Activated CD4-positive, alpha-beta T cell treated with anti-CD3 and anti-CD28 coated beads for 1 hour (primary cell): ENCODE results near the gene GAGE10.

ENCODE experiments used
- DNase-seq: peaks from one replicate; pipeline ENCODE4 v3.0.0-alpha.2; 2020

The GAGE10 gene, protein sequence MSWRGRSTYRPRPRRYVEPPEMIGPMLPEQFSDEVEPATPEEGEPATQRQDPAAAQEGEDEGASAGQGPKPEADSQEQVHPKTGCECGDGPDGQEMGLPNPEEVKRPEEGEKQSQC

GRCh38 chrX:49303346-49303745 is at the start of gene GAGE10:
TSS of gene GAGE10 (plus strand) at chrX:49303646. CDS start at chrX:49304860, 1,214 bp downstream.
- no peak for DNase-seq

DNA sequence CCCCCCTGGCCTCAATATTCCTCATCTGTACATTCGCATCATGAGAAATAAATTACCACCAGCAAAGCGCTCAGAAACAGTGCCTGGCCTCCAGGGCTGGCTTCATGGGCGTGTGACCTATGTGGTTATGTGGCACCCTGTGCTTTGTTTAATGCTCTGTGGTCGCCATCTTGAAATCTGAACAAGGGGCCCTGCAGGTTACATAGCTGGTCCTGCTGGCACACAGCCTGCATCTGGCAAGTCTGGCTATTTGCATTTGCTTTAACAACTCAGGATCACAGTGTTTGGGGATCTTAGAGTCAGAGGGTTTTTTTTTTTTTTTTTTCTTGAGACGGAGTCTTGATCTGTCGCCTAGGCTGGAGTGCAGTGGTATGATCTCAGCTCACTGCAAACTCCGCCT is 48.8 kb upstream of the GAGE10 start:
- no peak for DNase-seq

DNA sequence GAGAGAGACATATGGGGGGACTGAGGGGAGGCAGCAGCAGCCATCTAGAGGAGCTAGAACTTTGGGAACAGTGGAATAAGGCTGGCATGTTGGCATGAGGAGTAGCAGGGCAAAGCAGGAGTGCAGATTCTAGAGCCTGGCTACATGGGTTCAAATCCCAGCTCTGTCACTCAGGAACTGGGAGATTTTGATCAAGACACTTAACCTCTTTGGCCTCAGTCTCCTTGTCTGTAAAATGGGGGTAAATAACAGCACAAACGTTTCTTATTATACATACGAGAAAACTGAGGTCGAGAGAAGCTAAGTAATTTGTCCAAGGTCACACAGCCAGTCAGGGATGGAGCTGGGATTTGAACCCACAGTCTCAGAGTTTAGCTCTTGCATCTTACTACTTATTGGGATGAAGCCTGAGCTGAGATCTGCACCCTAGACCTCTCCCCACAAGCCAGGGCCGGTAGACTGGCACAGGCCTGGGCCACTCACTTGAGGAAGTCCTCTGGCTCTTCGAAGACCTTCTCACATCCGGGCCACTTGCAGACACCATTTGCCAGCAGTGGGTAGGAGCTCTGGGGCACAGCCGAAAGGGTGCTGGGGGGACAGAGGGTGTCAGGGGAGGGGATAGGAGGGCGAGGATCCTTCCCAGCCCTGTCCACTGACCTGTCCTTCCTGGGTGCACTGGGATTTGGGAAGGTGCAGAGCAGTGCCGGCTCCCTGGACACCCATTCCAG is 47.0 kb upstream of the GAGE10 start:
- no peak for DNase-seq

DNA sequence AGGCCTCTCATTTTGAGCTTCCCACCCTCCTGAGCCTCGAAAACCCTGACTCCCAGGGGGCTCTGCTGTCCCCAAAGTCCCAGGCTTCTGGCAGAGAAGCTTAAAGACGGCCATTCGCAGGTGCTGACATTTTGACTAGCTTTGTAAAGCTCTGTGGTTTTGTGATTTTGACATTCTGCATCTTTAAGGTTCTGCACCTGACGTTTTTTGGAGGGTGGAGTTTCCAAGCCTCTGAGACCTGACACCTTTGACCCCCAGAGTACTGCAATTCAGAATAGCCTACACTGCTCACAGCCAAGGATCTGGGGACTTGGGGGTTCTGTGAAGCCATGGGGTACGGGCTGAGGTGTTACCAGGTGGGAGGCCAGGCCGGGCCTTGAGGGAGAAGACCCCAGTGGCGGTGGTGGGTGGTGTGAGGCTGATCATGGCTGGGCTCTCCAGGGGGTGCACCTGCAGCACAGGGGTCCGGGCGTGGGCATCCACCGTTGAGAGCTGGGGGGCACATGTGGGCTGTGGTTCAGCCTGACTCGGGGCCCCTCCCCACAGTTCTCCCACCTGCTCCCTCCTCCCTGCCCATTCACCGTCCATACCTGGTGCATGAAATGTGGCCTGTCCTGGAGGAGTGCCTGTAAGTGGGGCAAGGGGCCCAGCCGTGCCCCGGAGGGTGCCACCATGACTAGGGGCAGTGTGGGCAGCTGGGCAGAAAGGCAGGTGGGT is 46.2 kb upstream of the GAGE10 start:
- DNase-seq: no peak

DNA sequence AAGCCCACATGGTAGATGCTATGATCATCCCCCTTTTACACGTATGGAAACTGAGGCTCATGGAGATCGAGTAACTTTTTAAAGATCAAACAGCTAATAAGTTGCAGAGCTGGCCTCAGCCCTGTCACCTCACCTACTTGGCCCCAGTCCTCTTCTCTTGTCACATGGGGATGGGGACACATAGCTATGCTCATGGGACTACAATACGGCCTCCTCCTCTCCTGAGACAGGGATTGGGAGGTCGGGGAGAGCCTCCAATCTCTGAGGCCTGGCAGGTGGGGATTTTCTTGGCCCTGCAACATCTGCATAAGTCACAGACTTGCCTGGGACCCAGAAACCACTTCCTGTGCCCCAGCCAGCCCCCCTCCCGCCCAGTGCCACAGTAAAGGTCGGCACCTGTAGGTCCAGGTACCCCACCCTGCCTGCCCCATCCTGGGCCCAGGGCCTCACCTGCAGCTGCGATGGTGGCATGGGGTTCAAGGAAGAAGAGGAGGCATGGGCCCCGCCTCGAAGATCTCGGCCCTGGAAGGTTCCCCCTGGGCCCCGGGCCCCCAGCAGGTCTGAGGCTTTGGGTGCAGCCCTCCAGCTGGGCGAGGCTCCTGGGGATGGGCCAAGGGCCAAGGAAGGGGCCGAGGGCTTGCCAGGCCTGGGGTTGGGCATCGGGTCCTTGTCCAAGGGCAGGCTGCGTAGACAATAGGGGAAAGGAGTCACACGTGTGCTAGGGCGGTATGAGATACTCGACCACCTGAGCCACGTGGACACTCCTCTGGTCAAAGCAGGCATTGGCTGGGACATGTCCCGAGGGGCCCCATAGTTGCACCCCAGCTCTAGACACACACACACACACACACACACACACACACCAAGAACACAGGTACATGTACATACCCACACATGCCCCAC is 45.3 kb upstream of the GAGE10 start:
- no peak for DNase-seq

DNA sequence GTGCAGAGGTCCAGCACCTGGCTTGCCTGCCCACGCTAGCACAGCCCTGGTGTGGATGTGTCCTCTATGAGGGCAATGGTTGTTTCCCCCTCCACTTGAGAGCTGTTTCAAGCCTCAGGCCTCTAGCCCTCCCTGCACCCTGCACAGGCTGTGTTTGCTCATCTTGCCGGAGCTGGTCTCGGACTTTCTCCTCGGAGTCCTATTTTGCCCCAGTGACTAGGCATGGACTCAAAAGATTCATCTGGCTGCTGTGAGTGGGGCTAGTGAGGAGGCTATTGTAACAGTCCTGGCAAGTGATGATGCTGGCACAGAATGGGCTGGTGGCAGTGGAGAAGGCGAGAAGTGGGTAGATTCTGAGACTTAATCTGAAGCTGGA is 44.7 kb upstream of the GAGE10 start:
- DNase-seq: no peak

GRCh38 chrX:49260221-49260985 is 43.0 kb upstream of the GAGE10 start:
- DNase-seq: no peak

GRCh38 chrX:49262603-49263002 is 40.8 kb upstream of the GAGE10 start:
- DNase-seq: no peak

DNA sequence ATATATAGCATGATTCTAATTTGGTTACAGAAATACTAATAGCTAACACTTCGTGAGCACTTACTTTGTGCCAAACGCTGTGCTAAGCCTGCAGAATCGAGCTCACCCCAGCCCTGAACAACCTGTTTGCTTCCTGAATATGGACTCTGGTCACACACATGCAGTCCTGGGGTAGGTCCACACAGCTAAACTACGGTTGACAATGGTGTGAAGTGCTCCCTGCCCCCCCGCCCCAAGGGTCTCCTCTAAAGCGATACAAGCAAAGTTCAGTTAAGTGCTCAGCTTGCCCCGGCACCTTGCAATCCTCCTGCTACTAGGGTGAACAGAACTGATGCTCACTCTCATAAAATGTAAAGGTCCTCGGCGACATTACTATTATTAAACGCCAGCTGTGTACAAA is 39.8 kb upstream of the GAGE10 start:
- DNase-seq: no peak

GRCh38 chrX:49264460-49264859 is 39.0 kb upstream of the GAGE10 start, which contains the start of gene FOXP3:
TSS of gene FOXP3 (minus strand) at chrX:49264710. CDS start at chrX:49258505, 6,205 bp downstream.
- DNase-seq: no peak

GRCh38 chrX:49266523-49267445 is 36.7 kb upstream of the GAGE10 start:
- no peak for DNase-seq

- DNase-seq: no peak
Measured at GRCh38 chrX:49268702-49269009, 34.8 kb upstream of the GAGE10 start.

DNA sequence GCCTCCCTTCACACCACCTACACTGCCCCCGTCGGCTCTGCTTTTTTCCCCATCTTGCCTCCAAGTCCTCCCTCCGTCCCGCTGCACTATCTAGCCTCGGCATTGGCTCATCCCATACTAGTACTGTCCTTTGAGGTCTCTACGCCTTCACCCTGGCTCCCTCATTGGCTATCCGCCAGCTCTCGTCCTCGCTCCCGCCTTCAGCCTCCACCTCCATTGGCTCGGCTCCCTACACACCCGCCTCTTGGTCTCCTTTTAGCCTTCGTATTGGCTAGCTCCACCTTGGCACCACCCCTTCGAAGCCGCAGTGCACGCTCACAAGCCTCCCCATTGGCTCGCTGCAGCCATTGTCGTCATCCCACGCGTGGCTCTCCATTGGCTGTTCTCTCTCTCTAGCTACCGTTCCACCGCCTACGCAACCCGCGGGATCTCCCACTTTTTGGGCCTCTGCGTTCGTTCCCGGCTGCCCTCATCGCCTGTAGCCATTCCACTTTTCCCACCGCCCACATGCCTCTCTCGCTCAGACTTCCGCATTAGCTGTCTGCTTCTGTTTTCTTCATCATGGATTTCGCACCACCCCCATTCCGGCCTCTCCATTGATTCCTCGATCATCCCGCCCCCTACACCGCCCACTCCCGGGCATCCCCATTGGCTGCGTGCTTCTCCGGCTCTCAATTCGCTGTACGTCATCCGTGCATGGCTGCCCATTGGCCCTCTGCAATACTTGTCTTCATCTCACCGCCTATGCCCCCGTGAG is 34.3 kb upstream of the GAGE10 start:
- DNase-seq: peak; percentile 90

GRCh38 chrX:49269767-49270248 is 33.6 kb upstream of the GAGE10 start, which contains the start of gene PPP1R3F:
TSS of gene PPP1R3F (plus strand) at chrX:49269793. CDS start at chrX:49269870, 77 bp downstream.
- DNase-seq: no peak

DNA sequence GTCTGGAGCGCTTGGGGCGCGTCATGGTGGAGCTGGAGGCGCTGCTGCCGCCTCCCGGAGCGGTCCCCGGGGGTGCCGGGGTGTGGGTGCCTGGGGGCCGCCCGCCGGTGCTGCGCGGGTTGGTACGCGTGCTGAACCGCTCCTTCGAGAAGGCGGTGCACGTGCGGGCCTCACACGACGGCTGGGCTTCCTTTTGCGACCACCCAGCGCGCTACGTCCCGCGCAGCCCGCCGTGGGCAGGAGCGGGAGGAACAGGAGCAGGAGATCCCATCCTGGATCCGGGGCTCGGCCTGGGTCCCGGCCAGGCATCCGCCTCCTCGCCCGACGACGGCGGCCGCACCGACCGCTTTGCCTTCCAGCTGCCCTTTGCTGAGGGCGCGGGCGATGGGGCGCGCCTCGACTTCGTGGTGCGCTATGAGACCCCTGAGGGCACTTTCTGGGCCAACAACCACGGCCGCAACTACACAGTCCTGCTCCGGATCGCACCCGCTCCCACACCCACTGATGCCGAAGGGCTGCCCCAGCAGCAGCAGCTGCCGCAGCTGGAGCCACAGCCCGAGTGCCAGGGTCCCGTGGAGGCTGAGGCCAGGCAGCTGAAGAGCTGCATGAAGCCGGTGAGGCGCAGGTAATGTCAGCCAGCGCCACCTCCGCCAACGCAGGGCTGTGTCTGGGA is 33.1 kb upstream of the GAGE10 start:
- DNase-seq: no peak

DNA sequence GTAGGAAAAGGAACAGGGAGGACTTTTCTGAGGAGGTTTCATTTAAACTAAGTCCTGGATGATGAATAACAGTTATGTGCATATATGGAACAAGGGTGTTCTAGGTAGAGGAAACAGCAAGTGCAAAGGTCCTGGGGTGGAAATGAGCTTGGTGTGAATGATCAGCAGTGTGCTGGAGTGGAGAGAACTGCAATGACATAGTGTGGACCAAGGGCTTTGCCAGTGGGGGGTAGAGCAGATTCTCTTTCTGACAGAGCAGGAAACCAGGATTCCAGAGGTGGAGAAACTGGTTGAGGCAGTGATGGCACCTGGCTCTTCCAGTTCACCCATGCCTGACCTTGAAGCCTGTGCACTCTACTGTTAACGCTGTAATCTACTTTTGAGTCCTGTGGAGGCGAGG is 32.1 kb upstream of the GAGE10 start:
- DNase-seq: no peak

DNA sequence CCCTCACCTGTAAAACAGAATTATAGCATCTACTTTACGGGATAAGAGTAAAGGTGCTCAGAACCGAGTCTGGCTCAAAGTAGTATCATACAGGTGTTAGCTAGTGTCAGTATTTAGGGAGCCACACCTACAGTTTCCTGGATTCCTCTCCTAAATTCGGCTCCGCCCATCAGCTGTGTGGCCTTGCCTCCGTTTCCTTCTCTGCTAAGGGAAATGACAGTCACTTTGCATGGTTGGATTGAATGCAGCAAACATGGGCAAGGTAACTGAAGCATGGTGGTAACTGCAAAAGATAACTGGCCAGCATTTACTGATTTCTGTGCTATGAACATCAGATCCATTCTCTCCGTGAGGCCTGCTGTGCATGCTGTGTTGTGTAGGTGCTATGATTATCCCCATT is 31.0 kb upstream of the GAGE10 start:
- DNase-seq: no peak

DNA sequence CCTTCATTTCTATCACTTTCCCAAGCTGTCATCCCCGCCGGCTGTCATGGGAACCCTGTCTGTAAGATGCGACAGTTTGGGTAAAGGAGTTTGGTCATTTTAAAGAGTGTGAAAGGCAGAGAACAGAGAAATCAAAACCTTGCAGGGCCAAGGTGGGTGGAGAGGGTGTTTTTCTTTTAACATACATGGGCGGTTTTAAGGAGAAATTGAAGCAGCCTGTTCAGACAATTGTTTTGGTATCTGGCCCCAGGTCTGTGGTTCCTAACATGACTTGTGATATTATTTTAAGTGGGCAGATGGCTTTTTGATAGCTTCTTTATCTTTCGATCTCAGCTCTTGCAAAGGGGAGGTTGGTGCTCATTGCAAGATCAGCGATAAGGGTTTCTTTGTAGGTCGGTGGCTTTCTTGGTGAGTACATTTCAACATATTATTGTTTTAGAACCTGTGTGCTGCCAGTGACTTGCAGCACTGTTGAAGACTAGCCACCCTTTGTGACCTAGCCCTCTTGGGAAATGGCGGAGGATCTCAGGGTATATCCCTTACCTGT is 30.2 kb upstream of the GAGE10 start:
- no peak for DNase-seq

GRCh38 chrX:49276207-49276606 is 27.2 kb upstream of the GAGE10 start:
- DNase-seq: no peak
